ENCODE measurements around the gene RAD18.

DNA sequence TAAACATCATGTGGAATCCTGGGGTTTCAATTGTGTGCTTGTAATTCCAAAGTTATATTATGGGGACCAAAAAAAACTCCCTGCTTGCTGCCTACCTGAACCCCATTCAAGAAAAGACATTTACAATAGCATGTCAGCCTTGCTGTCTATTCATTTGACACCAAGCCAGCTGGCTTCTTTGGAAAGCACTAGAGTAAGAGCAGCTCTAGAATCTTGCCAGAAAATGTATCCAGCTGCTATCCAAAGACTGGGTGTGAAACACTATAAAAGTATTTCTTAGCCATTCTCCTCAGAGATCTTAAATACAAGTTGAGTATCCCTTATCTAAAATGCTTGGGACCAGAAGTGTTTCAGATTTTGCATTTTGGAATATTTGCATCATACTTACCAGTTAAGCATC lies 87.4 kb downstream of the RAD18 start:
- TF ChIP-seq, protein P1, sequence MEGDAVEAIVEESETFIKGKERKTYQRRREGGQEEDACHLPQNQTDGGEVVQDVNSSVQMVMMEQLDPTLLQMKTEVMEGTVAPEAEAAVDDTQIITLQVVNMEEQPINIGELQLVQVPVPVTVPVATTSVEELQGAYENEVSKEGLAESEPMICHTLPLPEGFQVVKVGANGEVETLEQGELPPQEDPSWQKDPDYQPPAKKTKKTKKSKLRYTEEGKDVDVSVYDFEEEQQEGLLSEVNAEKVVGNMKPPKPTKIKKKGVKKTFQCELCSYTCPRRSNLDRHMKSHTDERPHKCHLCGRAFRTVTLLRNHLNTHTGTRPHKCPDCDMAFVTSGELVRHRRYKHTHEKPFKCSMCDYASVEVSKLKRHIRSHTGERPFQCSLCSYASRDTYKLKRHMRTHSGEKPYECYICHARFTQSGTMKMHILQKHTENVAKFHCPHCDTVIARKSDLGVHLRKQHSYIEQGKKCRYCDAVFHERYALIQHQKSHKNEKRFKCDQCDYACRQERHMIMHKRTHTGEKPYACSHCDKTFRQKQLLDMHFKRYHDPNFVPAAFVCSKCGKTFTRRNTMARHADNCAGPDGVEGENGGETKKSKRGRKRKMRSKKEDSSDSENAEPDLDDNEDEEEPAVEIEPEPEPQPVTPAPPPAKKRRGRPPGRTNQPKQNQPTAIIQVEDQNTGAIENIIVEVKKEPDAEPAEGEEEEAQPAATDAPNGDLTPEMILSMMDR (IDR thresholded peaks at IDR 0.05), result no peak
- no peak for TF ChIP-seq POLR2A (IDR thresholded peaks at IDR 0.05)
- no peak for TF ChIP-seq EP300 (IDR thresholded peaks at IDR 0.05)
